SU-DHL-6 (cell line): ENCODE data around the gene ZNF655.

ENCODE experiments used
- EZH2phosphoT487 ChIP-seq: fragments of 200-600 bp; sonication (generic), shearing (Covaris generic); conservative IDR thresholded peaks from 2 replicates; pipeline ENCODE4 v1.6.1; 2018; ENCODE audit warnings: mild to moderate bottlenecking, antibody characterized with exemption, low read length, moderate library complexity, mixed read lengths
- TF ChIP-seq, protein P1 (sequence below): fragments of 200-600 bp; sonication (generic); IDR thresholded peaks from one replicate; pipeline ENCODE4 v1.5.1; 2017; ENCODE audit warnings: antibody characterized with exemption, mild to moderate bottlenecking, low read length, moderate library complexity; ENCODE audit not compliant: insufficient read depth, poor library complexity, severe bottlenecking

DNA sequence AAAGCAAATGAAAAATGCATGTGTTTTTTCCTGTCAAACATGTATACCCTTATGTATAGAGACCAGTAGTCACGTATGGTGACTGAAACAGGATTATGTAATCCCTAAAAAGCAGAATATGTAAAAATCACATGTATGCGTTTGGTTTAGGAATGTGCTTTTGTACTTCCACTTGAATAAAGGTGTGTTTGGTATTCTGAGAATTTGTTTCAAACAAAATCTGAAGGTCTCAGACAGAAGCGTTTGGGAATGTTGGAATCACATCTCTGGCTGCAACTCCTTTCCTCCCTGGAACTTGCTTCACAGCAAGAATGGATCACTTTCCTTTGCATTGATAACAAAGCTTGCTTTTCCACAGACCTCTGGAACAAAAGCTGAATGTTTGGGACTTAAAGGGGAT is 17.8 kb downstream of the ZNF655 start:
- TF ChIP-seq, protein P1, sequence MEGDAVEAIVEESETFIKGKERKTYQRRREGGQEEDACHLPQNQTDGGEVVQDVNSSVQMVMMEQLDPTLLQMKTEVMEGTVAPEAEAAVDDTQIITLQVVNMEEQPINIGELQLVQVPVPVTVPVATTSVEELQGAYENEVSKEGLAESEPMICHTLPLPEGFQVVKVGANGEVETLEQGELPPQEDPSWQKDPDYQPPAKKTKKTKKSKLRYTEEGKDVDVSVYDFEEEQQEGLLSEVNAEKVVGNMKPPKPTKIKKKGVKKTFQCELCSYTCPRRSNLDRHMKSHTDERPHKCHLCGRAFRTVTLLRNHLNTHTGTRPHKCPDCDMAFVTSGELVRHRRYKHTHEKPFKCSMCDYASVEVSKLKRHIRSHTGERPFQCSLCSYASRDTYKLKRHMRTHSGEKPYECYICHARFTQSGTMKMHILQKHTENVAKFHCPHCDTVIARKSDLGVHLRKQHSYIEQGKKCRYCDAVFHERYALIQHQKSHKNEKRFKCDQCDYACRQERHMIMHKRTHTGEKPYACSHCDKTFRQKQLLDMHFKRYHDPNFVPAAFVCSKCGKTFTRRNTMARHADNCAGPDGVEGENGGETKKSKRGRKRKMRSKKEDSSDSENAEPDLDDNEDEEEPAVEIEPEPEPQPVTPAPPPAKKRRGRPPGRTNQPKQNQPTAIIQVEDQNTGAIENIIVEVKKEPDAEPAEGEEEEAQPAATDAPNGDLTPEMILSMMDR = no peak
- no peak for TF ChIP-seq EZH2phosphoT487
